NCI-H510A (cell line): Measurements from ENCODE around the gene HECTD4.
"Not testable (repeated sequence)": the region's sequence is repeated elsewhere in the genome, so short reads cannot be mapped to it uniquely, and the experiment has no call there.

Source experiments
- DNase-seq: peaks from one replicate; lab custom pipeline; 2025; lab: John Stamatoyannopoulos, UW

The HECTD4 gene

DNA sequence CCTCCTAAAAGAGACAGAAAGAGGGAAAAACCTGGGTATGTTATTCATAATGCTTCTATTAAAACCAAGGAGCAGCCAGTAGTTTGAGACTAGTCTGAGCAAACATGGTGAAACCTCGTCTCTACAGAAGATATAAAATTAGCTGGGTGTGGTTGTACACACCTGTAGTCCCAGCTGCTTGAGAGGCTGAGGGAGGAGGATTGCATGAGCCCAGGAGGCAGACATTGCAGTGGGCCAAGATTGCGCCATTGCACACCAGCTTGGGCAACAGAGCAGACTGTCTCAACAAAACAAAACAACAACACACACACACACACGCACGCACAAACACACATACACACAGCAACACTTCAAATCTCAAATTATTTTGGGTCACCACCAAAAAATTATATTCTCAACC, 27.8 kb downstream of the HECTD4 start:
- no peak for DNase-seq

DNA sequence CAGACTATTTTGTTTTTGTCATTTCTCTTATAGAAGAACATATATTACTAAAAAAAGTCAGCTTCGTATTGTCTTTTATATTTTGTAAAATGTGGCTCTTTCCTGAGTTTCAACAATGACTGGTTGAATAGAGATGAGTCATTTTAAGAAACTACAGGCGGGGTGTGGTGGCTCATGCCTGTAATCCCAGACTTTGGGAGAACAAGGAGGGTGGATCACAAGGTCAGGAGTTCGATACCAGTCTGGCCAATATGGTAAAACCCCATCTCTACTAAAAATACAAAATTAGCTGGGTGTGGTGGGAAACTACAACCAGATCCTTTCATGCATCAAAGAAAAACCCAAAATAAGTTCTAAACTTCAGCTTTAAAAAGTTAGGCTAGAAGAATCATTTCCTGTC, 28.8 kb downstream of the HECTD4 start:
- no peak for DNase-seq

DNA sequence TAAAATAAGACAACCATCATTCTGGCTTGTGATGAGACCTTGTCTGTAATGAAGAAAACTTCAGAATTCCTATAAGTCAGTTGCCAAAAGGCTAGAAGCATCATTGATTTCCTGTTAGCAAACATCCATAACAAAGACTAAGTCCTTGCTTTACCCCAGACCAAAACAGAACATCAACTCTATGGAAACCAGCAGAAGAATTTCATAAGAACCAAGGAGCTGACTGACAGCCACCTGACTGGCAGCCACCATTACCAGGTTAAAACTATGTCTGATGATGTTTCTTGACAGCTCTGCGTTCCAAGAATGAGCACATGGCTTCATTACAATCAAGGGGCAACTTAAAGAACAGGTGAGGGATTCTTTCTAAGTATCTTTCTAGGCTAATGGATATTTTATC, 29.3 kb downstream of the HECTD4 start:
- DNase-seq, result no peak

DNA sequence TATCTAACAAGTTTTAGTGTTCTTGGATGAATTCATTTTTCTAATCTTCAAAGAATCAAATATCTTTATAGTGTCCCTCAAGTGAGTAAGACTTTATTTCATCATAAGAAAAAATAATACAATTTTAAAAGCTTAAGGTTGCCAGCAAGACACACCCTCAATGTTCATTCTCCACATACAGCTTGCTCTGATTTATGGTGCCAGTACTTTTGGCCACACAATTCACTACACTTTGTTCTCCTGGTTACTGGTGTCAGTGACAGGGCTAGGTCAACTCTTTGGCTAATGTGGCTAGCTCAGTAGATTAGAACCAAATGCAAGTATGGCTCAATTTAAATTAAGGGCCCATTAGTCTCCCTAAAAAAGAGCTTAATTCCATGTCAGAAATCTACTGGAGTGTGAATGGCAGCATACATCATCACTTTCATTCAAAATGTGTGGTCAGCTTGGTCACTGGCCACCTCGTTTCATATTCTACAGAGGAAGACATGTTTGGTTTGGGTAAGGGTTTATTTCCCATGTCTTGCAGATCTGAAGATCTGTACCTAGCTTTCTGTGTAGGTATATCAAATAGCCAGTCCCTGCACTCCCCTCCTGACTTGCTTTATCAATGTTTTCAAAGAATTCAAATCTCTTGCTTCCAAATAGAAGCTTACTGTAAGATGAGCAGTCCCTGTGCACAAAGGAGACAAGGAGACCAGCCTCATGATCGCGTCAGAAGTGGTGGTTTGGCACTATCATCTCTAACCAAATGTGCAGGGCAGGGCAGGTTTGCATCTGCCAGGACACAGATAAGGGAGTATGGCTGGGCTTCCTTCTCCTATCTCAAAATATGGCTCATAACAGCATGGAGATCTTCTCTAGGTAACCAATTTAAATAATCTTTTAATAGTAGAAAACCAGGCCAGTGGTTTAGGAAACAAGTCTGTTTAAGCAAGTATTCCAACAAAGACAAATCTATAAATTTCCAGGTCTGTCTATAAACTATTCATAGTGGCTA, 31.3 kb downstream of the HECTD4 start:
- no peak for DNase-seq

DNA sequence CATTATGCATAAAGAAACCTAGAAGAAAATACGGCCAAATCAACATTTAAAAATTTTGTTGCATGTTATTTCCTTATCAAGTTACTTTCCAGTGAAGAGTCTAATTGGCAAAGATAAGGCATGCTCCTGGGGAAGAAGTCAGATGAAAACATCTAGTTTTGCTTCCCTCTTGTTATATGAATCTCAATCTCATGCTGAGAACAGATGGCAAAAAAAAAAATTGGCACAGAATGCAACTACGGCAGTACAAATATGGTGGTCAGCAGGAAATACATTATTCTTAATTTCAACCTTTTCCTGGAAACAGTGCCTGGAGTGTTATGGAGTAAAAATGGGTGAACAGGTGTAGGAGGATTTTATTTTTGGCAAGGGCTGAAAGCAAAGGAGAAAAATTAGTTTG, 32.8 kb downstream of the HECTD4 start:
- DNase-seq, result no peak

DNA sequence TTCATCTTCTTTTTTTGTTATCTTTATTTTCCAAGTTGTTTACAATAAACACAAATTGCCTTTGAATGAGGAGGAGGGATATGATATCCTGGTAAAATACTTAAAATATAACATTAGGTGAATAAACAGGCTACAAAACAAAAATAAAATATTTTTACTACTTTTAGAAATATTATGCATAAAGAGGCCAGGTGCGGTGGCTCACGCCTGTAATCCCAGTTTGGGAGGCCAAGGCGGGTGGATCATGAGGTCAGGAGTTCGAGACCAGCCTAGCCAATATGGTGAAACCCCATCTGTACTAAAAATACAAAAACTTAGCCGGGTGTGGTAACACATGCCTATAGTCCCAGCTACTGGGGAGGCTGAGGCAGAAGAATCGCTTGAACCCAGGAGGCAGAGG, 33.3 kb downstream of the HECTD4 start:
- not testable (repeated sequence) for DNase-seq

DNA sequence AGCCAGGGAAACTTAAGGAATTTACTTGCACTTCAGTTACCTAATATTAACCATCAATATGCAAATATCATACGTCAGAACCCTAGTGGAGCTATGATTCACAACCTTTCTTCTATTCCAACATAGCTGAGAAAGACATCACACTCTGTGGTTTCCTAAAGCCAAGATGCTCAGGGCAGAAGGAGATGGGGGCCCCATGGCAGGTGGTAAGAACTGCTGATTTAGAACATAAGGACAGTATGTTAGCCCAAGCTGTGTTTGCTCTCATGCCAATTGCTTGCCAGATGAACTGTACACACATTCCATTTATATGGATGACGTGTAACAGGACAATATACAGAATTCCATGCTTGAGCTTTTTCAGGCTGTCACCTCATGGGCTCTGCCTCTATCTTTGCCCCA, 34.6 kb downstream of the HECTD4 start:
- DNase-seq, result no peak

DNA sequence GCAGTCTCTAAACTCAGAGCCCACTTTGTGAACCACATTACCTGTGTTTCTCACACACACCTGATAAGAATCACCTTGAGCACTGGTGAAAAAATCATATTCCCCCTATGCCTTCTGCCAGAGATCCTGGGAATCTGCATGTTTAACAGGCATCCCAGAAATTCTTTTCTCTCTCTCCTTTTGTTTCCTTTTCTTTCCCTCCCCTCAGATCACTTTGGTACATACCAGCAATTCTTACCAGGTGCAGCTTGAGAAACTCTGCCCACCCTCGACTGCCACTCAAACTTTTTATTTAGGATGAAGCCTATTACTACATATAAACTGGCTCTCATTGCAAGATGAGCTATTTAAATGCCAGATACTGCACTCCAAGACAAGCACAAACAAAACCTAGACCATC, 36.0 kb downstream of the HECTD4 start:
- no peak for DNase-seq

DNA sequence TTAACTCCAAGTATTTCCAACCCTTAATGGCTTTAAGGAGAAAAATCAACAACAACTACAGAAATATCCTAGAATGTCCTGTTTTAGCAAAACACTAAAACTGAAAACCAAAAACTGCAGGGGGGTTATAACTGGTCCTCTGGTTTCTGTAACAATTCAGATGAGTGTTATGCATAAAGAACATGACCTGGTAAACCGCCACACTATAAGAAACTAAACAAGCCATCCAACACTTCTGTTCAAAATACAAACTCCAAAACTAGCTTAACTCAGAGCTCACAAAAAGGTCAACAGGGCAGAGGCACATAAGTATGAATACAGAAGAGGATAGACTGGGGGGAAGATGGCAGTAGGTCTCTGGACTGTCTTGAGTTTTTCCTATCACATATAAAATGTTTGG, 38.0 kb downstream of the HECTD4 start:
- DNase-seq, result no peak

DNA sequence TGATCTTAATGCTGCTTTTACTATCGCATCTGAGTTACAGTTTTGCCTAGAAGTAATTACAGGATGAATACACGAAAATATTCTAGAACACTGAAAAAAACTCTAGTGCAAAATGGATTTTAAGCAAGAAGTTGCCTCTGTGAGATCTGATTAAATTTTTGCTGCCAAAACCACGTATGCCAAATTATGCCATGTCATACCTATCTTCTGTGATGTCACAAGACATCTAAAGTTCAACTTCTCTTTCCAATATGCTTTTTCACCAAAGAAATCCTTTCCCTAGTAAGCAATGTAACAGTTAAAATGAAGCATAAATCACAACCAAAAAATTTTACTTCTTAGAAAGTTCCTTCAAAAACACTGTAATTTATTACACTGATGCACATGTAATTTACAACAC, 39.6 kb downstream of the HECTD4 start:
- no peak for DNase-seq

DNA sequence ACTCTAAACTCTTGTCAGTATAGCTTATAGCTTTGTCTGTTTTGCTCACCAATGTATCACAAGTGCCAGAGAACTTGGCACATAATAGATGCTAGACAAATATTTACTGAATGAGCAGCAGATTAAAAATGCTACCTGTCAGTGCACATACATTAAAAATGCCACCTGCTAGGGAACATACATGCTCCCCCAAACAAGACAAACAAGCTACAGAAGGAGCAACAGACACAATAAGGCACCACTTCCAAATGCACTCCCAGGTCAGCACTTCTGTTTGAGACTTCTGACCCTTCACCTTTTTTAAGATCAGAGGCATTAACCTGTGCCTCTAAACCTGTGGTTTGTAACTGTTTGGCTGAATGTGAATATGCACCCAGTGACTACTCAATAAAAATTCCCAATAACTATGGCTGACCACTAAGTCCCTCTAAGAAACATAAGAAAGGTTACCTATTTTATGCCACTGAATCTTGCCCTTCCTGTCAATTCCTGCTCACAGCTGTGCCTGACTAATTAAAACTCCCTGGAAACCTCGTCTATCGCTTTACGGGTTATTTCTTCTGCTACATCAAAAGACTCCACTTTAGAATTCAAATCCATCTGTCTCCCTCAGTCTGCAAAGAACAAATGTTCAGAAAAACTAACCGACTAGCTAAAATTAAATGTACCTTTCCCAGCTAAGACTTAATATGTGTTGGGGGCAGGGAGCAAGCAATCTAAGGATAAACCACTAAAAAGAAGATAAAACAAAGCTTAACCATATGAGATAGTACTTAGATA, 41.0 kb downstream of the HECTD4 start:
- peak; percentile 15 for DNase-seq

DNA sequence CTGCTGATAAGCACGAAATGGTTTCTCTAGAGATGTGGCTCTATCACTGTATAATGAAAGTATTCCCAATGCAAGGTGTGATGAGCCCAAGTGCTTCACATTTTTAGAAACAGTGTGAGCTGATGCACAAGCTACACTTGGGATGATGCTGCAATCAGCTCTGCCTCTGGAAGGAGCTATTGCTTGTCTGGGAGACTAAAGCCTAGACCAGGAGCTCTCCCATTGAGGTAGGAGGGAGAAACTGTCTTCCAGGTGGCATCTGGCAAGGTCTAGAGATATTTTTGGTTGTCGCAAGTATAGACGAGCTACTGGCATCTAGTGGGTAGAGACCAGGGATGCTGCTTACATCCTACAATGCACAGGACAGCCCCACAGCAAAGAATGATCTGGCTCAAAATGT, 42.0 kb downstream of the HECTD4 start:
- DNase-seq, result no peak

DNA sequence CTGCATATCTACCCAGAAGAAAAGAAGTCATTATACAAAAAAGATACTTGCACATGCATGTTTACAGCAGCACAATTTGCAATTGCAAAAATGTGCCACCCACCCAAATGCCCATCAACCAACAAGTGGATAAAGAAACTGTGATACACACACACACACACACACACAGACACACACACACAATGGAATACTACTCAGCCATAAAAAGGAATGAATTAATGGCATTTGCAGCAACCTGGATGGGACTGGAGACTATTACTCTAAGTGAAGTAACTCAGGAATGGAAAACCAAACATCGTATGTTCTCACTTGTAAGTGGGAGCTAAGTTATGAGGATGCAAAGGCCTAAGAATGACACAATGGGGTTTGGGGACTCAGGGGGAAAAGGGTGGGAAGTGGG, 47.2 kb downstream of the HECTD4 start:
- not testable (repeated sequence) for DNase-seq

DNA sequence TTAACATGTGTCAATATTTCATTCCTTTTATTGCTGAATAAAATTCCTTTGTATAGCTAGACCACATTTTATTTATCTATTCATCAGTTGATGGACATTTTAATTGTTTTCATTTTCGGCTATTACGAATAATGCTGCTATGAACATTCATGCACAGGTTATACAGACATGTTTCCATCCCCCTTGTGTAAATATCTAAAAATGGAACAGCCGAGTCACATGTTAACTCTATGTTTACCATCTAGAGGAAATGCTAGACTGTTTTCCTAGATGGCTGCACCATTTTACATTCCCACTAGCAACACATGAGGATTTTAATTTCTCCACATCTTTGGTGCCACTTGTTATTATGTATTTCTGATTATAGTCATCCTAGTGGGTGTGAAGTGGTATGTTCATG, 49.2 kb downstream of the HECTD4 start:
- no peak for DNase-seq

DNA sequence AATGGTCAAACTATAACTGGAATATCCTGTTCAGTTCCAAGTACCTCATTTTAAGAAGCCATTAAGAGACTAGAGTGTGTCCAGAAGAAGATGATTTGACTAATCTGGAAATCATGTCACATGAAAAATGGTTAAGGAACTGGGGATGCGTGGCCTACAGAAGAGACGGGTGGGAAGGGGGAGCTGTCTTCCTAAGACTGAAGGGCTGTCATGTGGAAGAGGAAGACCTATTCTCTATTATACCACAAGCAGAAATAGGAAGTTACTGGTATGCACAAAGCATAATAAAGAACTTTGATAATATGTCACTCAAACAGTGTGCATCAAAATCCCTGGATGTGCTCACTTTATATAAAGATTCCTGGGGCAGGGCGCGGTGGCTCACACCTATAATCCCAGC, 50.3 kb downstream of the HECTD4 start:
- no peak for DNase-seq

DNA sequence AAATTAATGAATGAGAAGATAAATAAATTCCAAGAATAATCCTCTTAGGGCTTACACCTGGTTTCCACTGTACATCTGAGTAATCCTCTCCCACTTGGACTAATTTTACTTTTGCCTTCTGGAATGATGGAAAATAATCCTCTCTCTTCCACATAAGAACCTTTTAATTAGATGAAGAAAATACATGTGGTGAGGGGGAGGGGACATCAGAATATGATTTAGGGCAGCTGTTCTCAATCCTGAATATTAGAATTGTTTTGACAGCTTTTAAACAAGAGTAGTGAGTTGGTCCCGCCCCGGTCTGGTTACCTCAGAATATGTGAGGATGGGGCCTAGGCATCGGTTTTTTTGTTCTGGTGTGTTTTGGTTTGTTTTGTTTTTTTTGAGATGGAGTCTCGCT, 51.5 kb downstream of the HECTD4 start:
- no peak for DNase-seq

DNA sequence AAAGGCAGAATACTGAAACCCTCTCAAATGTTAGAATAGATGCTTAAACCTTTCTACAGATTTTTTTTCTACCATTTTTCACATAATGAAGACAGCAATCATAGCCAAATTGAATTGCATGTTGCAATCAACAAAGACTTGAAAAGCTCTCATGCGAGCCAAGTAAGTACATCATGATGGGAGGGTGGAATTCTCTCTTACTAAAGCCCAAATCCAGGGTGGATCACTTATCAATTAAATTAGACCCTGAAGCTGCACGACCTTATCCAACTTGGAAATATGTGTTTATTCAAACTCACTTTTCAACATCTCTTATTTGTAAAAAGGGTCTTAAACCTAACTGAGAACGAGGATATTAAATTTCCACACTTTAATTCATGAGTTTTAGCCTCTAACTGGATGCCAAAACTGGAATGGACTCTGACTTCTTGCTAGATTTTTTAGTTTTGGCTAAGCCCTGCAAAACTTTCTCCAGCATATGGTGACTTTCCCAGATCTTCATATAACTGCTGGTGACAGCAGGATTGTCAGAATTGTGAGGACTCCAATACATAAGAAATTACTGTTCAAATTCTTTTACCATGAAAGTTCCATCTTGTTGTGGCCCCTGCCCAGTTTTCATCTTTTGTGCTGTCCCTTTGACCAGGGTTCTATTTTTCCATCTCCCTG, 53.6 kb downstream of the HECTD4 start:
- no peak for DNase-seq

DNA sequence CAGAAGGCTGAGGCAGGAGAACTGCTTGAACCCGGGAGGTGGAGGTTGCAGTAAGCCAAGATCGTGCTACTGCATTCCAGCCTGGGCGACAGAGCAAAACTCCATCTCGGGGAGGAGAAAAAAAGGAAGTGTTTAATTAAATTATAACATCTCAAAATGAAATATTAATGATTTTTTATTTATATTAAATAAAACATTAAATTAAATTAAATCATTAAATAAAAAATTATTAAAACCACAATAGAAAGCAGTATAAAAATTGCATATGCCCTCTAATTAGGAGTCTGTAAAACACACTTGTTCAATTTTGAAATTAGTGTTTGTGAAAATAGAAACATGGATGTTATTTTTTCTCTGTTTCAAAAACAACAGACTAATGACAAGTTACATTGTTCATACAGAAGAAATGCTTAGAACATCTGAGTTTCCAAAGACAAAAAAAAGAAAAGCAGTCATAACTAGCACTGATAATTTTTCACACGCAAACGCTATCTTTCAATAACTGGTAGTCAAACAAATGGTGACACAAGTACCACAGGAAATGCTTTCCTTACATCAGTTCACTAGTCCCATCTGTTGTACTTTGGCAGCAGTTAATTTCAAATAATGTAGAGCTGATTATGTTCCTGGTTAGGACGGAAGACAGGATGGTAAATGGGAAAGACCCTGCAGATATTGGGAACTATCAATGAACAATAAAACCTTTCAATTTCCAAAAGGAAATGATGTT, 54.9 kb downstream of the HECTD4 start:
- no peak for DNase-seq

DNA sequence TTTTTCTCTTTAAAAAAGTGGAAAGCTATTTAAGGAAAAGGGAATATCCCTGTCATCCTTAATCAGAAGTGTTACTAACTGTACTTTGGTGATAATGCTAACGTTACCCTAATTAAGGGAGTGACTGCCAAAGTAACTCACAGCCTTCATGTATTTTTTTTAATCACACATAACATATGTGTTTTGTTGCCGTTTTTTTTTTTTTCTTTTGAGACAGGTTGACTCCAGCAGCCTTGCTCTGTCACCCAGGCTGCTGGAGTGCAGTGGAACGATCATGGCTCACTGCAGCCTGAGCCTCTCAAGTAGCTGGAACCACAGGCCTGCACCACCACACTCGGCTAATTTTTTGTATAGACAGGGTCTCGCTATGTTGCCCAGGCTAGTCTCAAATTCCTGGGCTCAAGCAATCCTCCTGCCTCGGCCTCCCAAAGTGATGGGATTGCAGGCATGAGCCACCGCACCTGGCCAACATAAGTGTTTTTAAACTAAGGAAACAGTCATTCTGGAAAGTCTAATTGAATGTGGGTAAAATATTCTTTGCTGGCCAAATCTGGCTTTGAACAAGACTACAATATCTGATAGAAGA, 56.5 kb downstream of the HECTD4 start:
- no peak for DNase-seq

DNA sequence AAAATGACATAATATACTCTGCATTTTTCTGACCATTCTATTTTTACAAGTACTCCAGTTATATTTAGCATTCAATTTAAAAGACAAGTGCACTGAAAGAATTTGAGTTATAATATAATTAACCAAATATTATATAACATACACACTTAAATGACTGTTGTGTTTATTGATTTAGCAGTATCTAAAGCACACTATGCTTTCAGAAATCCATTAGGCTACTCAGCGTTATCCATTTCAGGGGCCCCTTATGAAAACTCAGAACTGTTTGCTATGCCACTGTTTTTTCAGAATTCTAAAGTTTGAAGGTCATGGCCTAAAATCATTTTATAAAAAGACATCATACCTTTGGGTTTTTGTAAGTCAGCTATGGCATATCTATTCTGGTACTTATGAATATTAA, 57.1 kb downstream of the HECTD4 start:
- DNase-seq, result no peak

DNA sequence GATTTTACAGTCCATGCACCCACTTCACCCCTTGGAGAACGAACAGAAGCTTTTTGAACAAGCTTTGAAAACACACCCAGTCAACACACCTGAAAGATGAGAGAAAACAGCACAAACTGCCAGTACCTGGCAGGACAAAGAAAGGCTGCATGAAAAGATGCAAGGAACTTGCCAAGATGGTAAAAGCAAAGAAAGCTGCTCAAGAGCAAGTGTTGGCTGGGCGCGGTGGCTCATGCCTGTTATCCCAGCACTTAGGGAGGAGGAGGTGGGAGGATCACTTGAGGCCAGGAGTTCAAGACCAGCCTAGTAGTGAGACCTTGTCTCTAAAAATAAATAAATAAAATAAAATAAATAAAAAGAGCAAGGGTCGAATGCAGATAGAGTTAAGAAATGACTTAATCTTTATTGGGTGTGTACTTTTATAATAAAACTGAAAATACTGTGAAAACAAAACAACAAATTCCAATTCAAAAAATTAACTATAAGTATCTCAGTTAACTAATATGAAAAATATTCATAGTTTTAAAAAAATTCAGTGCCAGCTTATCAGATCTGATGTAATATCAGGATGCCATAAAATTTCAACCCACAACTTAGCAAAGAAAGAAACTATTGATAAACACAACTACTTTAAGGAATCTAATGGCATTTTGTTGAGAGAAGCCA, 59.2 kb downstream of the HECTD4 start:
- DNase-seq, result no peak
